Spleen (tissue), 11 donors: ENCODE results near the gene ISOC1. TPM values are rescaled to one million over a fixed set of nuclear protein-coding genes. Genes with fewer than 3 reads are reported as not detected.

Source experiments
- DNase-seq: peaks from one replicate; pipeline ENCODE4 v3.0.0-alpha.2; 2020
- H3K27ac ChIP-seq, 8 donors: fragments of 200-600 bp; sonication (generic) in 7 of 8; 1 replicate in 4 of 8; 2 replicates in 4 of 8; pipeline versions ENCODE4 v1.5.0 to v1.8.0; 2016 to 2021; ENCODE audit warnings: inconsistent platforms in 4 of 8, mild to moderate bottlenecking in 4 of 8, moderate library complexity in 1 of 8
- H3K27me3 ChIP-seq, 7 donors: fragments of 200-600 bp; sonication (generic) in 6 of 7; replicated peaks in 1 of 7; 1 replicate in 4 of 7; 2 replicates in 3 of 7; pipeline versions ENCODE4 v1.5.0 to v1.8.0; 2016 to 2021; ENCODE audit warnings: inconsistent platforms in 3 of 7, mild to moderate bottlenecking in 1 of 7
- H3K36me3 ChIP-seq, 6 donors: fragments of 200-600 bp; sonication (generic) in 5 of 6; 1 replicate in 4 of 6; 2 replicates in 2 of 6; pipeline versions ENCODE4 v1.5.0 to v1.8.0; 2016 to 2021; ENCODE audit warnings: inconsistent platforms in 2 of 6
- H3K4me1 ChIP-seq, 6 donors: fragments of 200-600 bp; sonication (generic) in 5 of 6; 1 replicate in 3 of 6; 2 replicates in 3 of 6; pipeline versions ENCODE4 v1.5.0 to v1.8.0; 2016 to 2021; ENCODE audit warnings: inconsistent platforms in 3 of 6
- H3K4me3 ChIP-seq, 8 donors: fragments of 200-600 bp; sonication (generic) in 7 of 8; 1 replicate in 4 of 8; 2 replicates in 4 of 8; pipeline versions ENCODE4 v1.5.0 to v1.8.0; 2016 to 2021; ENCODE audit warnings: inconsistent platforms in 4 of 8, mild to moderate bottlenecking in 4 of 8, moderate library complexity in 2 of 8
- H3K9me3 ChIP-seq, 8 donors: fragments of 200-600 bp; sonication (generic) in 7 of 8; 1 replicate in 4 of 8; 2 replicates in 4 of 8; pipeline versions ENCODE4 v1.5.0 to v1.8.0; 2016 to 2021; ENCODE audit warnings: inconsistent platforms in 4 of 8
- POLR2A ChIP-seq, 3 donors: fragments of 450-650 bp; IDR thresholded peaks; one replicate each; pipeline ENCODE4 v1.5.1; 2017; ENCODE audit warnings: antibody characterized with exemption in 3 of 3, mild to moderate bottlenecking in 1 of 3
- POLR2AphosphoS5 ChIP-seq, 3 donors: sonication (generic); formaldehyde crosslinking; IDR thresholded peaks; one replicate each; pipeline ENCODE4 v1.5.1; 2017; ENCODE audit warnings: antibody characterized with exemption in 3 of 3
- WGBS, 5 donors: extraction: QIAGEN DNeasy Blood & Tissue Kit in 3 of 5; methylation state at CpG; one replicate each; pipeline versions ENCODE4 v1.1.5 to v1.1.7; 2013 to 2018; 5-methylcytosine and 5-hydroxymethylcytosine counted together
- intact Hi-C: fragments of 100-400 bp; cut with DNase I; formaldehyde crosslinking; loops from one replicate; pipeline ENCODE4 v1.15.0; 2023; ENCODE audit warnings: low total_unique reads
- polyA plus RNA-seq, 3 donors: library from polyadenylated mRNA; stranded (reverse); fragments of 200-250 nt; gene quantifications; one replicate each; pipeline ENCODE4 v1.2.1, GENCODE V29; 2013
- total RNA-seq, 7 donors: library from RNA; depleted of rRNA in 3 of 7; stranded (reverse); fragments of >200 nt in 3 of 7; fragmentation: NEBNext Ultra II Directional in 4 of 7; extraction: Animal tissue kit (Norgen Biotek cat#: 25700) in 4 of 7; gene quantifications; one replicate each; pipeline versions ENCODE4 v1.1.0 to v1.2.1, GENCODE V29; 2016 to 2021
- TF ChIP-seq, protein P1 (sequence below), 11 experiments: fragments of 200-600 bp in 7 of 11; fragments of 450-650 bp in 4 of 11; sonication (generic) in 4 of 11; IDR thresholded peaks in 8 of 11; conservative IDR thresholded peaks in 3 of 11; 1 replicate in 7 of 11; 2 replicates in 4 of 11; pipeline versions ENCODE4 v1.4.0 to v1.8.0; 2016 to 2021; ENCODE audit warnings: antibody characterized with exemption in 11 of 11, inconsistent platforms in 4 of 11, mild to moderate bottlenecking in 1 of 11
- donor health status: healthy with polysubstance abuse.
- donor health status: DM: no; HTN: no; CAD: no; lungs with moderate emphysema.
- donor health status: DM: no; HTN: no; CAD: no.
- donor health status: Bipolar disorder and iron deficiency.
- donor health status: healthy.
- donor health status: DM: no; HTN: no; CAD: no.
- donor health status: DM: yes; HTN: yes; CAD: no.

The ISOC1 gene
- total and polyA plus RNA-seq, 10 donors = 7.2 to 22.9 (median 12.4) TPM

DNA sequence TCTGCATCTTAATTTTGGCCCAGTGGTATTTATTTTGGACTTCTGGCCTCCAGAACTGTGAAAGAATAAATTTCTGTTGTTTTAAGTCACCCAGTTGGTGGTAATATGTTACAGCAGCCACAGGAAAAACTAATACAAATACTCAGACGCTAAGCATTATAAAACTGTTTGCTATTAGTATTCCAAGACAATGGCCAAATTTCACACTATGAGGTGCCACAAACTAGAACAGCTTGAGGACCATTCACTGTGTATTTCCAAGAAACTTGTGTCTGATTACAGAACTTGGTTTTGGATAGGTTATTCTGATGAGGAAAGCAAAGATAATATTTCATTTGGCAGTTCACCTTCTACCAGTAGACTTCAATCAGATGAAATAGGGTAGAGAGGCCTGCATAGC lies 16.3 kb upstream of the ISOC1 start:
- Histone ChIP-seq H3K36me3 (no peaks in the 10 kb centered on the region), H3K4me1 (no peaks in the 10 kb centered on the region), H3K27ac (no peak overlapping the region), H3K4me3 (no peak overlapping the region), H3K27me3 (no peaks in the 10 kb centered on the region), H3K9me3 (no peaks in the 10 kb centered on the region)
- intact Hi-C loops = no loop called here
- DNase-seq = no peak
- TF ChIP-seq POLR2A (IDR thresholded peaks at IDR 0.05) = no peak
- TF ChIP-seq, protein P1, sequence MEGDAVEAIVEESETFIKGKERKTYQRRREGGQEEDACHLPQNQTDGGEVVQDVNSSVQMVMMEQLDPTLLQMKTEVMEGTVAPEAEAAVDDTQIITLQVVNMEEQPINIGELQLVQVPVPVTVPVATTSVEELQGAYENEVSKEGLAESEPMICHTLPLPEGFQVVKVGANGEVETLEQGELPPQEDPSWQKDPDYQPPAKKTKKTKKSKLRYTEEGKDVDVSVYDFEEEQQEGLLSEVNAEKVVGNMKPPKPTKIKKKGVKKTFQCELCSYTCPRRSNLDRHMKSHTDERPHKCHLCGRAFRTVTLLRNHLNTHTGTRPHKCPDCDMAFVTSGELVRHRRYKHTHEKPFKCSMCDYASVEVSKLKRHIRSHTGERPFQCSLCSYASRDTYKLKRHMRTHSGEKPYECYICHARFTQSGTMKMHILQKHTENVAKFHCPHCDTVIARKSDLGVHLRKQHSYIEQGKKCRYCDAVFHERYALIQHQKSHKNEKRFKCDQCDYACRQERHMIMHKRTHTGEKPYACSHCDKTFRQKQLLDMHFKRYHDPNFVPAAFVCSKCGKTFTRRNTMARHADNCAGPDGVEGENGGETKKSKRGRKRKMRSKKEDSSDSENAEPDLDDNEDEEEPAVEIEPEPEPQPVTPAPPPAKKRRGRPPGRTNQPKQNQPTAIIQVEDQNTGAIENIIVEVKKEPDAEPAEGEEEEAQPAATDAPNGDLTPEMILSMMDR (IDR thresholded peaks at IDR 0.05 in 8 of 11, conservative IDR thresholded peaks at IDR 0.05 in 3 of 11) = no peak
- 66 to 84% (median 77%) methylated on average over 1 of the region's 1 CpG for WGBS, 5 donors

DNA sequence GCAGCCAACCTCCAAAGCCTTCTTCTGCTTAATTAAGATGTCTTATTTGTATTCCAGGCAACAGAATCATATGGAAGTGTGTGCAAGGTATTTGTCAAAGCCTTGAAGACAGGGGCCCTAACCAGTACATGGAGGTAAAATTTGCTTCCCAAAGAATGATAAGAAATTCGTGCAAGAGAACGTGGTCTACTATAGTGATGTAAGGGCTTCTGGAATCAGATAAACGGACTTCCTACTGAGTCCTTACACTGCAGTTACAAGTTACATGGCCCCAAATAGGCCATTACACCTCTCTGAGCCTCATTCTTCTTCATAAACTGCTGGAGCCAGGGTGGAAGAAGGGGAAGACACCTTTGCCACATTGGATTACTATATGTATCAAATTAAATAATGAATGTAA lies 15.9 kb upstream of the ISOC1 start:
- H3K9me3 ChIP-seq = no peaks in the 10 kb centered on the region
- no peaks in the 10 kb centered on the region for H3K27me3 ChIP-seq
- DNase-seq = no peak
- H3K36me3 ChIP-seq = no peaks in the 10 kb centered on the region
- WGBS, 5 donors = 60 to 85% (median 70%) methylated on average over 3 of the region's 3 CpGs
- no peaks in the 10 kb centered on the region for H3K4me1 ChIP-seq
- intact Hi-C loops = no loop called here
- no peak for TF ChIP-seq POLR2AphosphoS5 (IDR thresholded peaks at IDR 0.05)
- TF ChIP-seq POLR2A (IDR thresholded peaks at IDR 0.05) = no peak
- TF ChIP-seq, protein P1 (IDR thresholded peaks at IDR 0.05 in 8 of 11, conservative IDR thresholded peaks at IDR 0.05 in 3 of 11) = no peak
- no peak overlapping the region for H3K27ac ChIP-seq
- H3K4me3 ChIP-seq = no peak overlapping the region

DNA sequence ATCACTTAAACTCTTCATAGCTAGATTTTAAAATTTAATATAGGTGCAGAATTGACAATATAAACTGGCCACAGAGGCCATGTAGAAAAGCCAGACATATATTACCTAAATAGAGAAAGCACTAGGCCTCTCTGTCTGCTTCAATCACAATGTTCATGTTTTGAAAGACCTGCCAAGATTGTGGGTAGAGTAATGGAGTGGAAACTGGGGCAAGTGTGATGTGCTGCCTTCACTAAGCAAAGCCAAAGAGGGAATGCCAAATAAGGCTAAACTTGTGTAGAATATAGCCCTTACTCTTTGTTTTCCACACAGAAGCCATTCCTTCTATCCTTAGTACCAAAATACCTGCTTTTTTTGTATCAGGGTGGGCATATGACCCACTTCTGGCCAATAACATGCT lies 15.1 kb upstream of the ISOC1 start:
- intact Hi-C loops = no loop called here
- no peak for TF ChIP-seq POLR2A (IDR thresholded peaks at IDR 0.05)
- TF ChIP-seq, protein P1 (IDR thresholded peaks at IDR 0.05 in 8 of 11, conservative IDR thresholded peaks at IDR 0.05 in 3 of 11) = no peak
- TF ChIP-seq POLR2AphosphoS5 (IDR thresholded peaks at IDR 0.05) = no peak
- H3K27ac ChIP-seq = no peak overlapping the region
- H3K27me3 ChIP-seq = no peaks in the 10 kb centered on the region
- no peaks in the 10 kb centered on the region for H3K36me3 ChIP-seq
- no peaks in the 10 kb centered on the region for H3K9me3 ChIP-seq
- H3K4me1 ChIP-seq = no peaks in the 10 kb centered on the region
- H3K4me3 ChIP-seq = no peak overlapping the region
- DNase-seq = no peak

DNA sequence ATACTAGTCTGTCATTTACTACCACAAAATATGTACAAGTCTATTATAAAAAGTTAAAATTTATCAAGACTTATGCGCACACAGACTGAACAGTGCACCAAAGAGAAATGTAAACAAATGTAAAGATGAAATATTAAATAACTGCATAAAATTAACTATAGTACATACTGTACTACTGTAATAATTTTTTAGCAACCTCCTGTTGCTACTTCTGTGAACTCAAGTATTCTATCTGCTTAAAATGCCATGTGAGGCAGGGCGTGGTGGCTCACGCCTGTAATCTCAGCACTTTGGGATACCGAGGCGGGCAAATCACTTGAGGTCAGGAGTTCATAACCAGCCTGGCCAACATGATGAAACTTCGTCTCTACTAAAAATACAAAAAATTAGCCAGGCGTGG lies 13.8 kb upstream of the ISOC1 start:
- intact Hi-C loops = no loop called here
- Histone ChIP-seq H3K4me1 (no peaks in the 10 kb centered on the region), H3K27me3 (no peaks in the 10 kb centered on the region), H3K9me3 (no peaks in the 10 kb centered on the region), H3K4me3 (no peak overlapping the region), H3K36me3 (no peaks in the 10 kb centered on the region), H3K27ac (no peak overlapping the region)
- TF ChIP-seq, protein P1 (IDR thresholded peaks at IDR 0.05 in 8 of 11, conservative IDR thresholded peaks at IDR 0.05 in 3 of 11) = no peak
- no peak for TF ChIP-seq POLR2AphosphoS5 (IDR thresholded peaks at IDR 0.05)
- TF ChIP-seq POLR2A (IDR thresholded peaks at IDR 0.05) = no peak
- DNase-seq = no peak
- 86 to 97% (median 94%) methylated on average over 7 of the region's 7 CpGs for WGBS, 5 donors
